AG09319 (cell line): ENCODE data around the gene CALML4.
"Not testable (repeated sequence)": the region's sequence is repeated elsewhere in the genome, so short reads cannot be mapped to it uniquely, and the experiment has no call there.

ENCODE experiments used
- DNase-seq: peaks from one replicate; pipeline ENCODE4 v3.0.0-alpha.2; 2010; ENCODE audit warnings: low read depth; ENCODE audit errors: extremely low read depth
- CTCF ChIP-seq: IDR thresholded peaks from 2 replicates; pipeline ENCODE4 v1.5.1; 2011; ENCODE audit warnings: low read depth, mild to moderate bottlenecking, inconsistent platforms, low read length, moderate library complexity

CALML4 gene

GRCh38 chr15:68183616-68184315 lies 21.4 kb downstream of the CALML4 start:
- TF ChIP-seq CTCF, result no peak

GRCh38 chr15:68177742-68178141 lies 27.4 kb downstream of the CALML4 start:
- no peak for TF ChIP-seq CTCF
- DNase-seq, result no peak

More at GRCh38 chr15:68183616-68184315, 21.4 kb downstream of the CALML4 start:
- no peak for DNase-seq

GRCh38 chr15:68176601-68177000 lies 28.5 kb downstream of the CALML4 start:
- no peak for TF ChIP-seq CTCF
- no peak for DNase-seq

GRCh38 chr15:68175526-68175925 lies 29.6 kb downstream of the CALML4 start:
- no peak for TF ChIP-seq CTCF
- DNase-seq, result no peak

GRCh38 chr15:68173119-68173518 lies 32.0 kb downstream of the CALML4 start:
- no peak for TF ChIP-seq CTCF
- DNase-seq, result no peak

GRCh38 chr15:68172037-68172436 lies 33.1 kb downstream of the CALML4 start:
- DNase-seq, result not testable (repeated sequence)

- TF ChIP-seq CTCF, result no peak
- DNase-seq, result no peak
These were observed 38.3 kb downstream of the CALML4 start for GRCh38 chr15:68166847-68167246.

- TF ChIP-seq CTCF, result no peak
- no peak for DNase-seq
These were observed 41.9 kb downstream of the CALML4 start for GRCh38 chr15:68163191-68163590.
